Endothelial cell (in vitro differentiated cells): ENCODE data around the gene PTPRN2. TPM values are rescaled to one million over a fixed set of nuclear protein-coding genes. Genes with fewer than 3 reads are reported as not detected.

ENCODE experiments used
- DNase-seq: peaks from one replicate; pipeline ENCODE4 v3.0.0; 2021; ENCODE audit warnings: low spot score
- H3K27ac Mint-ChIP-seq: one replicate; pipeline ENCODE4 v1.8.0; 2021; ENCODE audit warnings: mixed read lengths, inconsistent platforms; ENCODE audit not compliant: unreplicated experiment
- H3K27me3 Mint-ChIP-seq: one replicate; pipeline ENCODE4 v1.8.0; 2021; ENCODE audit warnings: mild to moderate bottlenecking, moderate library complexity, mixed read lengths, inconsistent platforms; ENCODE audit not compliant: unreplicated experiment
- H3K36me3 Mint-ChIP-seq: one replicate; pipeline ENCODE4 v1.8.0; 2021; ENCODE audit warnings: mild to moderate bottlenecking, low read depth, mixed read lengths, inconsistent platforms; ENCODE audit not compliant: unreplicated experiment
- H3K4me1 Mint-ChIP-seq: one replicate; pipeline ENCODE4 v1.8.0; 2021; ENCODE audit warnings: mild to moderate bottlenecking, mixed read lengths, inconsistent platforms; ENCODE audit not compliant: unreplicated experiment
- H3K4me3 Mint-ChIP-seq: one replicate; pipeline ENCODE4 v1.8.0; 2021; ENCODE audit warnings: mild to moderate bottlenecking, mixed read lengths, inconsistent platforms; ENCODE audit not compliant: unreplicated experiment
- H3K9me3 Mint-ChIP-seq: one replicate; pipeline ENCODE4 v1.8.0; 2021; ENCODE audit warnings: mixed read lengths, inconsistent platforms; ENCODE audit not compliant: unreplicated experiment
- total RNA-seq: library from RNA; stranded (reverse); fragmentation: NEBNext Ultra II Directional; extraction: Animal tissue kit (Norgen Biotek cat#: 25700); gene quantifications from one replicate; pipeline ENCODE4 v1.2.1, GENCODE V29; 2021; ENCODE audit not compliant: unreplicated experiment
- TF ChIP-seq, protein P1 (sequence below): fragments of 200-600 bp; sonication (generic); IDR thresholded peaks from one replicate; pipeline ENCODE4 v1.5.0; 2021; ENCODE audit warnings: antibody characterized with exemption; ENCODE audit not compliant: unreplicated experiment

Gene PTPRN2
- total RNA-seq, 1 donor from 2014 or later = 0.18 TPM

DNA sequence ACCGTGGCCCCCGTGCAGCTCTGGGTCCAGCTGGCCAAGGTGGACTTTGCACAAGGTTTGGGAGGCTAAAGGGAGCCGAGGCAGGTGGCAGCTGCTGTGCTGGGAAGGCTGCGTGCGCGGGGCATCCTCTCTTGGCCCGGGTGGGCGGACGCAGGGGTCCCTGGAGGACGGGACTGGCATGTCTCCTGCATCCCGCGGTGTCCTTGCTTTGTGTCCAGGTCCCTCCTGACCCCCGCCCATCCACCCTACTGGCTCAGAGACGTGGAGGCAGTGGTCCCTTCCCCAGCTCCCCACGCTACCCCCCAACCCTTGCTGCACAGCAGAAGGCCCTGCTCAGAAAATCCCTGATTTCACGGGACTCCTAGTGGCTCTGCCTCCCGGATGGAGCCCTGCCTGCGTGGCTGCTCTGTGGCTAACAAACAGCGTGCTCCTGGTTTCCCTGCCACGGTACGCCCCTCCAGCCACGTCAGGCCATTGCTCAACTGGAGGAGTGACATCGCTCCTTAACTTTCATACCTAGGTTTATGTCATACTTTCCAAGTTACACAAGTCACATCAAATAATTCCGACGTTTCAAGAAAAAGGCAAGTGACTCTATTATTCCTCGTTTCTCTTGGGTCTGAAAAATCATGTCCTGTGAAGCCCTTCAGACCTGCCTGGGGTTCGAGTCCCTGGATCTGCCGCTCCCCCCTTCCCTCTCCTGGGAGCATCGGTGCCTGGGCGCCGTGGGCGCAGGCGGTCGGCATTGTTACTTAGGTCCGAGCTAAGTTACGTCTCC, 829.0 kb downstream of the PTPRN2 start:
- peaks cover 4% of the 10 kb centered on the region for H3K36me3 Mint-ChIP-seq
- peaks cover 8% of the 10 kb centered on the region for H3K27me3 Mint-ChIP-seq
- TF ChIP-seq, protein P1, sequence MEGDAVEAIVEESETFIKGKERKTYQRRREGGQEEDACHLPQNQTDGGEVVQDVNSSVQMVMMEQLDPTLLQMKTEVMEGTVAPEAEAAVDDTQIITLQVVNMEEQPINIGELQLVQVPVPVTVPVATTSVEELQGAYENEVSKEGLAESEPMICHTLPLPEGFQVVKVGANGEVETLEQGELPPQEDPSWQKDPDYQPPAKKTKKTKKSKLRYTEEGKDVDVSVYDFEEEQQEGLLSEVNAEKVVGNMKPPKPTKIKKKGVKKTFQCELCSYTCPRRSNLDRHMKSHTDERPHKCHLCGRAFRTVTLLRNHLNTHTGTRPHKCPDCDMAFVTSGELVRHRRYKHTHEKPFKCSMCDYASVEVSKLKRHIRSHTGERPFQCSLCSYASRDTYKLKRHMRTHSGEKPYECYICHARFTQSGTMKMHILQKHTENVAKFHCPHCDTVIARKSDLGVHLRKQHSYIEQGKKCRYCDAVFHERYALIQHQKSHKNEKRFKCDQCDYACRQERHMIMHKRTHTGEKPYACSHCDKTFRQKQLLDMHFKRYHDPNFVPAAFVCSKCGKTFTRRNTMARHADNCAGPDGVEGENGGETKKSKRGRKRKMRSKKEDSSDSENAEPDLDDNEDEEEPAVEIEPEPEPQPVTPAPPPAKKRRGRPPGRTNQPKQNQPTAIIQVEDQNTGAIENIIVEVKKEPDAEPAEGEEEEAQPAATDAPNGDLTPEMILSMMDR = no peak
- peaks cover 26% of the 10 kb centered on the region for H3K9me3 Mint-ChIP-seq
- no peak for DNase-seq
- H3K4me1 Mint-ChIP-seq = no peaks in the 10 kb centered on the region
- no peak overlapping the region for H3K27ac Mint-ChIP-seq
- H3K4me3 Mint-ChIP-seq = no peak overlapping the region

DNA sequence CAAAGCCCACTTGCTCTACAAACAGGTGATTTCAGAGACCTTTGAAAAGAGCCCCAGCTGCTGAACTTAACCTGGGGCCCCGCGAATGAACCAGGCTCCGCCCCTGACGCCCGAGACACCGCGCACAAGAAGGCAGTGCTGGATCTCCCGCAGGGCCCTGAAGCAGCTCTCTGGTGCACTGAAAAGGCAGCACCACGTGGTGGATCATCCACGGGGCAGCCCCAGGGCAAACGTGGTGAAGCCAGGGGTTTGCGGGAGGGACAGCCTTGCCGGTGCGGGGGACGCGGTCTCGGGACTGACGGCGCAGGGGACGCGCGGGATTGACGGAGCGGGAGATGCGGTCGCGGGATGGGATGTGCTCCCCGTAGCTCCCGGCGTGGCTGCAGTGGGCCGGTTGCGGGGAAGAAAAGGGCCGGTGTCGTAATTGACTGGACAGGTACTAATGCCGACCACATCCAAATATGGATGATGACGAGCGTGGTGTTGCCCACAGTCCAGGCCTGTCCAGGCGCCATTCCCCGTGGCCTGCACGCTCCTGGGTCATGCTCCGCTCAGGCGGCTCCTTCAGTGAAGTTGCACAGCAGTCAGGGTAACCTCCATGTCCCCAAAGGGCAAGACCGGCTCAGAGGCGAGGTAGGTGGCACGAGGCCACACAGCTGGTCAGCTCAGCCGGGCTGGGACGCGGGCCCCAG, 829.7 kb downstream of the PTPRN2 start:
- Mint-ChIP-seq H3K27ac (no peak overlapping the region), H3K9me3 (peaks cover 28% of the 10 kb centered on the region), H3K36me3 (peaks cover 9% of the 10 kb centered on the region), H3K4me3 (no peak overlapping the region), H3K27me3 (peaks cover 5% of the 10 kb centered on the region), H3K4me1 (no peaks in the 10 kb centered on the region)
- TF ChIP-seq, protein P1 = no peak
- no peak for DNase-seq

DNA sequence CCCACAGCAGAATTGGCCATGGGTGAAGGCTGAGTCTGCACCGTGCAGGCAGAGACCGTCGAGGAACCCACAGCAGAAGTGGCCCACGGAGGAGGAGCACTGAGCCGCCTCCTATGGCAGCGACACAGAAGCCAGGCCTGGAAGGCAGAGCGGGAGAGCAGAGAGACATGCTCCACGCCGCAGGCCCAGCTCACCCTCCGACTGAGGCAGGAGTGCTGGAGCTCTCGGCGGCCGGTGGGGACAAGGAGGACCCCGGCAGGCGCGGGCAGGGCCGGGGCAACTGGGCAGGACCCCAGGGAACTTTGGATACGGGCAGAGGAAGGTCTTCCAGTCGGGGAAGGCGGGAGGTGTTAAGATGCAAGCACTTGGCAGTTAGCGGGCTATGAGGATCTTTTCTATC, 830.4 kb downstream of the PTPRN2 start:
- Mint-ChIP-seq H3K27ac (no peak overlapping the region), H3K9me3 (peaks cover 34% of the 10 kb centered on the region), H3K4me3 (peak overlapping the region; percentile 73), H3K4me1 (no peaks in the 10 kb centered on the region), H3K36me3 (peaks cover 14% of the 10 kb centered on the region), H3K27me3 (peaks cover 12% of the 10 kb centered on the region)
- no peak for DNase-seq
- TF ChIP-seq, protein P1 = no peak

DNA sequence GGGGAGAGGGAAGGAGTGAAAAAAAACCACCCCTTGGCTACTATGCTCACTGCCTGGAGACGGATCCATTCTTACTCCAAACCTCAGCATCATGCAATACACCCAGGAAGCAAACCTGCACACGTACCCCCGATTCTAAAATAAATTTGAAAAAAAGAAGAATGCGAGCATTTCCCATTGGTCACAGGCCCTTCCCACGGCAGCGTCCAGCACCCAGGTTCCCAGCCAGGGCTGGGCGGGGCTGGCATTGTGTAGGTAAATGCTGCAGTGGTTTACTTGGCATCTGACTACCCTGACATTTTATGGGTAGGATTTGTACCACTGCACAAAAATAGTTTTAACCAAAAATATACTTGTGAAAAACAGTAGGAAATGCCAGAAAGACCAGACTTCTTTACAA, 831.9 kb downstream of the PTPRN2 start:
- H3K27me3 Mint-ChIP-seq = peaks cover 12% of the 10 kb centered on the region

More for the DNA sequence above, 831.9 kb downstream of the PTPRN2 start:
- TF ChIP-seq, protein P1 = no peak
- H3K27ac Mint-ChIP-seq = no peak overlapping the region
- DNase-seq = no peak
- H3K4me3 Mint-ChIP-seq = no peak overlapping the region
- H3K9me3 Mint-ChIP-seq = peaks cover 44% of the 10 kb centered on the region
- no peaks in the 10 kb centered on the region for H3K4me1 Mint-ChIP-seq
- H3K36me3 Mint-ChIP-seq = peaks cover 14% of the 10 kb centered on the region
